GM12878 (cell line): ENCODE measurements around the gene NFATC2. TPM values are rescaled to one million over a fixed set of nuclear protein-coding genes. Genes with fewer than 3 reads are reported as not detected.

Experiments used
- ASH2L ChIP-seq: fragments of 300-600, 200-600 bp; sonication (generic); IDR thresholded peaks from 2 replicates; pipeline ENCODE4 v1.6.1; 2017; ENCODE audit warnings: low read depth, mild to moderate bottlenecking, borderline replicate concordance
- CREM ChIP-seq: IDR thresholded peaks from 2 replicates; pipeline ENCODE4 v1.6.1; 2014; ENCODE audit warnings: antibody characterized with exemption, low read depth
- ETV6 ChIP-seq, 2 experiments: fragments of 450-650 bp in 1 of 2; IDR thresholded peaks in 1 of 2; conservative IDR thresholded peaks in 1 of 2; 2 replicates each; pipeline ENCODE4 v1.6.1; 2014; ENCODE audit warnings: antibody characterized with exemption in 1 of 2, borderline replicate concordance in 1 of 2, low read depth in 1 of 2, mild to moderate bottlenecking in 1 of 2, moderate library complexity in 1 of 2
- KDM1A ChIP-seq: fragments of 200-600 bp; sonication (generic); IDR thresholded peaks from 2 replicates; pipeline ENCODE4 v1.6.1; 2016; ENCODE audit warnings: borderline replicate concordance
- MAX ChIP-seq: IDR thresholded peaks from 2 replicates; pipeline ENCODE4 v1.6.1; 2012; ENCODE audit warnings: low read depth, low read length, improper control_type of control experiment
- MEF2A ChIP-seq: IDR thresholded peaks from 2 replicates; pipeline ENCODE4 v1.6.1; 2011; ENCODE audit warnings: low read depth, mild to moderate bottlenecking, low read length, moderate library complexity; ENCODE audit not compliant: insufficient read depth
- MEF2B ChIP-seq: fragments of 450-650 bp; IDR thresholded peaks from 2 replicates; pipeline ENCODE4 v1.6.1; 2018; ENCODE audit warnings: mild to moderate bottlenecking, moderate library complexity; ENCODE audit not compliant: partially characterized antibody, poor library complexity, severe bottlenecking
- MXI1 ChIP-seq: fragments of 150-350 bp; IDR thresholded peaks from 2 replicates; pipeline ENCODE4 v1.6.1; 2011; ENCODE audit warnings: low read depth, mild to moderate bottlenecking, inconsistent platforms, low read length, improper control_type of control experiment
- NBN ChIP-seq: fragments of 450-650 bp; IDR thresholded peaks from 2 replicates; pipeline ENCODE4 v1.6.1; 2016
- NR2F1 ChIP-seq: fragments of 450-650 bp; conservative IDR thresholded peaks from 2 replicates; pipeline ENCODE4 v1.6.1; 2017; ENCODE audit warnings: mild to moderate bottlenecking
- PRDM15 ChIP-seq: fragments of 450-650 bp; formaldehyde crosslinking; IDR thresholded peaks from 2 replicates; pipeline ENCODE4 v1.4.0; 2020; ENCODE audit warnings: mild to moderate bottlenecking, moderate library complexity
- RCOR1 ChIP-seq: conservative IDR thresholded peaks from 2 replicates; pipeline ENCODE4 v1.6.1; 2012; ENCODE audit warnings: low read depth, low read length, improper control_type of control experiment
- SMAD1 ChIP-seq: fragments of 450-650 bp; IDR thresholded peaks from 2 replicates; pipeline ENCODE4 v1.6.1; 2018; ENCODE audit warnings: mild to moderate bottlenecking, low read depth; ENCODE audit not compliant: partially characterized antibody
- TBL1XR1 ChIP-seq: IDR thresholded peaks from 2 replicates; pipeline ENCODE4 v1.6.1; 2012; ENCODE audit warnings: low read depth, low read length, improper control_type of control experiment
- YY1 ChIP-seq: IDR thresholded peaks from 2 replicates; pipeline ENCODE4 v1.6.1; 2011; ENCODE audit warnings: low read depth, mild to moderate bottlenecking, low read length
- ZBTB33 ChIP-seq: fragments of 450-650 bp; IDR thresholded peaks from 2 replicates; pipeline ENCODE4 v1.6.1; 2017; ENCODE audit warnings: mild to moderate bottlenecking
- ZNF622 ChIP-seq: fragments of 450-650 bp; IDR thresholded peaks from 2 replicates; pipeline ENCODE4 v1.6.1; 2017; ENCODE audit warnings: mild to moderate bottlenecking, inconsistent platforms
- polyA plus RNA-seq, 11 experiments: library from polyadenylated mRNA; depleted of rRNA in 4 of 11; unstranded in 6 of 11; stranded (reverse) in 5 of 11; fragments of >200 nt; fragmentation: Nextera tagmentation in 4 of 11; fragmentation: Illumina TruSeq in 1 of 11; extraction: Ambion mirVana in 4 of 11; extraction: Trizol in 1 of 11; gene quantifications; 1 replicate in 1 of 11; 2 replicates in 10 of 11; pipeline versions ENCODE4 v1.2.1 to v1.2.3, GENCODE V29; 2011 to 2016; ENCODE audit warnings: inconsistent platforms in 2 of 11, missing spikeins in 2 of 11, low read depth in 1 of 11
- total RNA-seq, 4 experiments: library from RNA; depleted of rRNA in 3 of 4; stranded (reverse); fragments of >200 nt in 3 of 4; fragmentation: Illumina TruSeq in 1 of 4; extraction: Trizol in 1 of 4; gene quantifications; 2 replicates each; pipeline versions ENCODE4 v1.2.1 to v1.2.3, GENCODE V29; 2013 to 2021
- TF ChIP-seq, protein P1 (sequence below): fragments of 450-650 bp; IDR thresholded peaks from 2 replicates; pipeline ENCODE4 v1.6.1; 2014; ENCODE audit warnings: mild to moderate bottlenecking
- TF ChIP-seq, protein P2 (sequence below): fragments of 450-650 bp; formaldehyde crosslinking; IDR thresholded peaks from 2 replicates; pipeline ENCODE4 v1.5.0; 2022; ENCODE audit warnings: mild to moderate bottlenecking, missing genetic modification characterization

NFATC2 gene
- total and polyA plus RNA-seq, 10 of the 15 experiments (the other 5 are each of a cell fraction or from before 2014, with no cell fraction given) = 3.3 to 20.0 (median 7.3) TPM

GRCh38 chr20:51400051-51400926 lies 142.2 kb downstream of the NFATC2 start (continued):
- TF ChIP-seq ZBTB33 (no peak), KDM1A (no peak), NBN (peak; percentile 61; the same call in 1 of the 2 replicates), ASH2L (no peak), CREM (peak; percentile 84), MEF2B (peak; percentile 94), SMAD1 (no peak), MEF2A (peak; percentile 21; the same call in 1 of the 2 replicates), YY1 (peak; percentile 90), MAX (peak; percentile 86), NR2F1 (peak; percentile 66), RCOR1 (no peak), ZNF622 (no peak), MXI1 (no peak; the same call in 1 of the 2 replicates), ETV6 (conservative IDR thresholded peaks at IDR 0.05 in 1 of 2, IDR thresholded peaks at IDR 0.05 in 1 of 2; ENCODE audit: borderline replicate concordance in 1 of 2, low read depth in 1 of 2) (peak in 1 of 2 experiments; percentile 90; a peak in 2 of 4 replicates), PRDM15 (no peak), TBL1XR1 (peak; percentile 37; the same call in 1 of the 2 replicates)
- TF ChIP-seq, protein P1, sequence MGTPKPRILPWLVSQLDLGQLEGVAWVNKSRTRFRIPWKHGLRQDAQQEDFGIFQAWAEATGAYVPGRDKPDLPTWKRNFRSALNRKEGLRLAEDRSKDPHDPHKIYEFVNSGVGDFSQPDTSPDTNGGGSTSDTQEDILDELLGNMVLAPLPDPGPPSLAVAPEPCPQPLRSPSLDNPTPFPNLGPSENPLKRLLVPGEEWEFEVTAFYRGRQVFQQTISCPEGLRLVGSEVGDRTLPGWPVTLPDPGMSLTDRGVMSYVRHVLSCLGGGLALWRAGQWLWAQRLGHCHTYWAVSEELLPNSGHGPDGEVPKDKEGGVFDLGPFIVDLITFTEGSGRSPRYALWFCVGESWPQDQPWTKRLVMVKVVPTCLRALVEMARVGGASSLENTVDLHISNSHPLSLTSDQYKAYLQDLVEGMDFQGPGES = no peak
- TF ChIP-seq, protein P2, sequence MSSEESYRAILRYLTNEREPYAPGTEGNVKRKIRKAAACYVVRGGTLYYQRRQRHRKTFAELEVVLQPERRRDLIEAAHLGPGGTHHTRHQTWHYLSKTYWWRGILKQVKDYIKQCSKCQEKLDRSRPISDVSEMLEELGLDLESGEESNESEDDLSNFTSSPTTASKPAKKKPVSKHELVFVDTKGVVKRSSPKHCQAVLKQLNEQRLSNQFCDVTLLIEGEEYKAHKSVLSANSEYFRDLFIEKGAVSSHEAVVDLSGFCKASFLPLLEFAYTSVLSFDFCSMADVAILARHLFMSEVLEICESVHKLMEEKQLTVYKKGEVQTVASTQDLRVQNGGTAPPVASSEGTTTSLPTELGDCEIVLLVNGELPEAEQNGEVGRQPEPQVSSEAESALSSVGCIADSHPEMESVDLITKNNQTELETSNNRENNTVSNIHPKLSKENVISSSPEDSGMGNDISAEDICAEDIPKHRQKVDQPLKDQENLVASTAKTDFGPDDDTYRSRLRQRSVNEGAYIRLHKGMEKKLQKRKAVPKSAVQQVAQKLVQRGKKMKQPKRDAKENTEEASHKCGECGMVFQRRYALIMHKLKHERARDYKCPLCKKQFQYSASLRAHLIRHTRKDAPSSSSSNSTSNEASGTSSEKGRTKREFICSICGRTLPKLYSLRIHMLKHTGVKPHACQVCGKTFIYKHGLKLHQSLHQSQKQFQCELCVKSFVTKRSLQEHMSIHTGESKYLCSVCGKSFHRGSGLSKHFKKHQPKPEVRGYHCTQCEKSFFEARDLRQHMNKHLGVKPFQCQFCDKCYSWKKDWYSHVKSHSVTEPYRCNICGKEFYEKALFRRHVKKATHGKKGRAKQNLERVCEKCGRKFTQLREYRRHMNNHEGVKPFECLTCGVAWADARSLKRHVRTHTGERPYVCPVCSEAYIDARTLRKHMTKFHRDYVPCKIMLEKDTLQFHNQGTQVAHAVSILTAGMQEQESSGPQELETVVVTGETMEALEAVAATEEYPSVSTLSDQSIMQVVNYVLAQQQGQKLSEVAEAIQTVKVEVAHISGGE (CRISPR knock-in tag) = no peak
